Adrenal gland (tissue), 5 donors: ENCODE measurements around the gene ANTXR1.

ENCODE experiments used
- POLR2A ChIP-seq, 2 donors: fragments of 450-650 bp; IDR thresholded peaks; one replicate each; pipeline ENCODE4 v1.6.1; 2017; ENCODE audit warnings: antibody characterized with exemption in 2 of 2, mild to moderate bottlenecking in 2 of 2, moderate library complexity in 1 of 2
- TF ChIP-seq, protein P1 (sequence below), 6 experiments: fragments of 450-650 bp in 4 of 6; fragments of 200-600 bp in 2 of 6; sonication (generic) in 1 of 6; IDR thresholded peaks; 1 replicate in 5 of 6; 2 replicates in 1 of 6; pipeline versions ENCODE4 v1.5.1 to v1.8.0; 2016 to 2021; ENCODE audit warnings: antibody characterized with exemption in 6 of 6, mild to moderate bottlenecking in 2 of 6, moderate library complexity in 1 of 6
- donor health status: DM: no; HTN: no; CAD: no.

GRCh38 chr2:69034122-69034521, 21.1 kb downstream of the ANTXR1 start:
- TF ChIP-seq, protein P1, sequence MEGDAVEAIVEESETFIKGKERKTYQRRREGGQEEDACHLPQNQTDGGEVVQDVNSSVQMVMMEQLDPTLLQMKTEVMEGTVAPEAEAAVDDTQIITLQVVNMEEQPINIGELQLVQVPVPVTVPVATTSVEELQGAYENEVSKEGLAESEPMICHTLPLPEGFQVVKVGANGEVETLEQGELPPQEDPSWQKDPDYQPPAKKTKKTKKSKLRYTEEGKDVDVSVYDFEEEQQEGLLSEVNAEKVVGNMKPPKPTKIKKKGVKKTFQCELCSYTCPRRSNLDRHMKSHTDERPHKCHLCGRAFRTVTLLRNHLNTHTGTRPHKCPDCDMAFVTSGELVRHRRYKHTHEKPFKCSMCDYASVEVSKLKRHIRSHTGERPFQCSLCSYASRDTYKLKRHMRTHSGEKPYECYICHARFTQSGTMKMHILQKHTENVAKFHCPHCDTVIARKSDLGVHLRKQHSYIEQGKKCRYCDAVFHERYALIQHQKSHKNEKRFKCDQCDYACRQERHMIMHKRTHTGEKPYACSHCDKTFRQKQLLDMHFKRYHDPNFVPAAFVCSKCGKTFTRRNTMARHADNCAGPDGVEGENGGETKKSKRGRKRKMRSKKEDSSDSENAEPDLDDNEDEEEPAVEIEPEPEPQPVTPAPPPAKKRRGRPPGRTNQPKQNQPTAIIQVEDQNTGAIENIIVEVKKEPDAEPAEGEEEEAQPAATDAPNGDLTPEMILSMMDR (IDR thresholded peaks at IDR 0.05), result no peak
- TF ChIP-seq POLR2A (IDR thresholded peaks at IDR 0.05), result no peak
